OCI-LY3 (cell line): ENCODE results near the gene CCL20.

Experiments used
- EZH2phosphoT487 ChIP-seq: fragments of 200-600 bp; shearing (Covaris generic); IDR thresholded peaks from 2 replicates; pipeline ENCODE4 v1.6.1; 2018; ENCODE audit warnings: antibody characterized with exemption, mixed run types, low read depth
- TF ChIP-seq, protein P1 (sequence below): fragments of 200-600, 300-600 bp; sonication (generic); IDR thresholded peaks from 2 replicates; pipeline ENCODE4 v1.5.1; 2014; ENCODE audit warnings: antibody characterized with exemption, low read length, low read depth

DNA sequence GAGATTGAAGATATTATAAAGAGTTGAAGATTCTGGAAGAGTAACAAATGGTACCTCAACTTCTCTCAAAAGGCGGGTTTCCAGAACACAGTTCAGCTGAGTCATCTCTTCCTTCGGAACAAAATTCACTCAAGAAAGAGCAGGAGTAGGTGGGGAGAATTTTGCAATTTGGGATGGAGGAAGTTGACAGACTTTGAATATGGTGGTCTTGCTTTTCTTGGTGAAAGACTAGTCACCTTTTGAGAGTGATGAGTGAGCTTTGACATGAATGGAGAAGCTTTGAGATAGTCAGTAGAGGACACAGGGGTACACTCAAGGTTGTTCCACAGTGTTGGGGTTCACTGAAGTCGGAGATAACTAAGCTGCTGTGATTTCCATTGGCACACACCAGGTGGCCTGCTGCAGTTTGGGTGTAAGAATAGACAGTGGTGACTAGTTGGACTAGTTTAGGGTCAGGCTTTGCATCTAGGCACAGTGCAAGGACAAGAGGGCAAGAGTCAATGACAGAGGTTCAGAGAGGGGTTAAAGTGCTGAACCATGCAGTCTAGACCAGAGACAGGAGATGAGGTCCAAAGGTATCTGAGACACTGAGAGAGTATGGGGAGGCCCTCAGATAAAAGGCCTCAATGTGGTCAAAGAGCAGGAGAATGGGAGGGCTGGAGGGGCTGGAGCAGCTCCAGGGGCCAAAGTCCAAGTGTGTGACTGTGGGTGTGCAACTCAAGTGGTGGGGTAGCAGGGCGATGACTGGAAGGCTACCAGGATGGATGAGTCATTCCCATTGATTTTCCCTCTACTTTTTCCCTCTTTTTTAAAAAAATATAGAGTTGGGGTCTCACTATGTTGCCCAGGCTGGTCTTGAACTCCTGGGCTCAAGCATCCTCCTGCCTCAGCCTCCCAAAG lies 7.7 kb downstream of the CCL20 start:
- TF ChIP-seq, protein P1, sequence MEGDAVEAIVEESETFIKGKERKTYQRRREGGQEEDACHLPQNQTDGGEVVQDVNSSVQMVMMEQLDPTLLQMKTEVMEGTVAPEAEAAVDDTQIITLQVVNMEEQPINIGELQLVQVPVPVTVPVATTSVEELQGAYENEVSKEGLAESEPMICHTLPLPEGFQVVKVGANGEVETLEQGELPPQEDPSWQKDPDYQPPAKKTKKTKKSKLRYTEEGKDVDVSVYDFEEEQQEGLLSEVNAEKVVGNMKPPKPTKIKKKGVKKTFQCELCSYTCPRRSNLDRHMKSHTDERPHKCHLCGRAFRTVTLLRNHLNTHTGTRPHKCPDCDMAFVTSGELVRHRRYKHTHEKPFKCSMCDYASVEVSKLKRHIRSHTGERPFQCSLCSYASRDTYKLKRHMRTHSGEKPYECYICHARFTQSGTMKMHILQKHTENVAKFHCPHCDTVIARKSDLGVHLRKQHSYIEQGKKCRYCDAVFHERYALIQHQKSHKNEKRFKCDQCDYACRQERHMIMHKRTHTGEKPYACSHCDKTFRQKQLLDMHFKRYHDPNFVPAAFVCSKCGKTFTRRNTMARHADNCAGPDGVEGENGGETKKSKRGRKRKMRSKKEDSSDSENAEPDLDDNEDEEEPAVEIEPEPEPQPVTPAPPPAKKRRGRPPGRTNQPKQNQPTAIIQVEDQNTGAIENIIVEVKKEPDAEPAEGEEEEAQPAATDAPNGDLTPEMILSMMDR: no peak
- TF ChIP-seq EZH2phosphoT487: no peak
